HepG2 (cell line): Measurements from ENCODE around the gene ADAD2. TPM values are rescaled to one million over a fixed set of nuclear protein-coding genes. Genes with fewer than 3 reads are reported as not detected.

Source experiments
- EED ChIP-seq: sonication (generic); formaldehyde crosslinking; IDR thresholded peaks from 2 replicates; pipeline ENCODE4 v1.5.0; 2020; ENCODE audit warnings: mild to moderate bottlenecking, missing genetic modification reagents
- FOXC1 ChIP-seq: sonication (generic); formaldehyde crosslinking; IDR thresholded peaks from 2 replicates; pipeline ENCODE4 v1.8.0; 2022; ENCODE audit warnings: mild to moderate bottlenecking, missing genetic modification reagents, borderline replicate concordance
- GABPB1 ChIP-seq: IDR thresholded peaks from 2 replicates; pipeline ENCODE4 v1.6.1; 2016; ENCODE audit warnings: mild to moderate bottlenecking, missing genetic modification reagents, moderate library complexity, missing compliant biosample characterization
- IKZF1 ChIP-seq: fragments of 450-650 bp; IDR thresholded peaks from 2 replicates; pipeline ENCODE4 v1.7.1; 2016
- IKZF5 ChIP-seq: IDR thresholded peaks from 2 replicates; pipeline ENCODE4 v1.6.1; 2018; ENCODE audit warnings: missing genetic modification reagents, mild to moderate bottlenecking, missing compliant biosample characterization
- MED13 ChIP-seq: sonication (generic); formaldehyde crosslinking; IDR thresholded peaks from 2 replicates; pipeline ENCODE4 v1.5.0; 2020; ENCODE audit warnings: missing genetic modification reagents
- MEIS1 ChIP-seq: sonication (generic); formaldehyde crosslinking; IDR thresholded peaks from 2 replicates; pipeline ENCODE4 v1.9.0; 2021; ENCODE audit warnings: mild to moderate bottlenecking, missing genetic modification reagents, moderate library complexity, borderline replicate concordance
- NRL ChIP-seq: sonication (generic); formaldehyde crosslinking; IDR thresholded peaks from 2 replicates; pipeline ENCODE4 v1.5.0; 2020; ENCODE audit warnings: missing genetic modification reagents, mild to moderate bottlenecking, moderate library complexity, borderline replicate concordance
- PHF5A ChIP-seq: IDR thresholded peaks from one replicate; pipeline ENCODE4 v1.6.1; 2018; ENCODE audit warnings: low read depth, missing genetic modification reagents; ENCODE audit not compliant: unreplicated experiment
- SNAI1 ChIP-seq: sonication (generic); formaldehyde crosslinking; IDR thresholded peaks from 2 replicates; pipeline ENCODE4 v1.5.0; 2020; ENCODE audit warnings: mild to moderate bottlenecking, missing genetic modification reagents, borderline replicate concordance
- SOX13 ChIP-seq, 3 experiments: fragments of 450-650 bp in 1 of 3; sonication (generic) in 1 of 3; formaldehyde crosslinking in 1 of 3; IDR thresholded peaks in 2 of 3; conservative IDR thresholded peaks in 1 of 3; 2 replicates each; pipeline versions ENCODE4 v1.5.0 to v1.6.1; 2016 to 2020; ENCODE audit warnings: antibody characterized with exemption in 1 of 3, mild to moderate bottlenecking in 1 of 3, missing compliant biosample characterization in 1 of 3, missing genetic modification reagents in 1 of 3, moderate library complexity in 1 of 3
- TAF1 ChIP-seq: sonication (generic); formaldehyde crosslinking; IDR thresholded peaks from 2 replicates; pipeline ENCODE4 v1.4.0; 2020; ENCODE audit warnings: missing genetic modification reagents
- TIGD3 ChIP-seq: sonication (generic); formaldehyde crosslinking; IDR thresholded peaks from 2 replicates; pipeline ENCODE4 v1.5.1; 2020; ENCODE audit warnings: mild to moderate bottlenecking, missing genetic modification reagents, borderline replicate concordance
- ZBTB34 ChIP-seq: sonication (generic); formaldehyde crosslinking; IDR thresholded peaks from 2 replicates; pipeline ENCODE4 v1.8.0; 2022; ENCODE audit warnings: mild to moderate bottlenecking, missing genetic modification reagents
- ZNF264 ChIP-seq: sonication (generic); formaldehyde crosslinking; IDR thresholded peaks from 2 replicates; pipeline ENCODE4 v1.4.0; 2020; ENCODE audit warnings: missing genetic modification reagents
- ZNF275 ChIP-seq: sonication (generic); formaldehyde crosslinking; IDR thresholded peaks from 2 replicates; pipeline ENCODE4 v1.8.0; 2022; ENCODE audit warnings: missing genetic modification reagents, mild to moderate bottlenecking, inconsistent platforms, borderline replicate concordance
- ZNF33A ChIP-seq: sonication (generic); formaldehyde crosslinking; IDR thresholded peaks from 2 replicates; pipeline ENCODE4 v1.5.1; 2020; ENCODE audit warnings: missing genetic modification reagents, mild to moderate bottlenecking, moderate library complexity, borderline replicate concordance
- ZNF557 ChIP-seq: sonication (generic); formaldehyde crosslinking; IDR thresholded peaks from 2 replicates; pipeline ENCODE4 v1.4.0; 2020; ENCODE audit warnings: missing genetic modification reagents
- ZNF572 ChIP-seq: sonication (generic); formaldehyde crosslinking; IDR thresholded peaks from 2 replicates; pipeline ENCODE4 v1.5.1; 2020; ENCODE audit warnings: mild to moderate bottlenecking, missing genetic modification reagents
- ZNF724P ChIP-seq: sonication (generic); formaldehyde crosslinking; IDR thresholded peaks from 2 replicates; pipeline ENCODE4 v1.8.0; 2022; ENCODE audit warnings: missing genetic modification reagents, borderline replicate concordance
- ZNF772 ChIP-seq: sonication (generic); formaldehyde crosslinking; IDR thresholded peaks from 2 replicates; pipeline ENCODE4 v1.5.0; 2020; ENCODE audit warnings: mild to moderate bottlenecking, missing genetic modification reagents
- ZNF883 ChIP-seq: sonication (generic); formaldehyde crosslinking; IDR thresholded peaks from 2 replicates; pipeline ENCODE4 v1.5.1; 2020; ENCODE audit warnings: mild to moderate bottlenecking, missing genetic modification reagents; ENCODE audit errors: not compliant biosample characterization
- polyA plus RNA-seq, 8 experiments: library from polyadenylated mRNA; depleted of rRNA in 3 of 8; stranded (reverse) in 7 of 8; unstranded in 1 of 8; fragments of >200 nt; fragmentation: Illumina TruSeq in 4 of 8; extraction: Trizol in 4 of 8; gene quantifications; 2 replicates each; pipeline versions ENCODE4 v1.2.1 to v1.2.3, GENCODE V29; 2011 to 2016; ENCODE audit warnings: low read depth in 4 of 8, missing spikeins in 1 of 8, mixed read lengths in 1 of 8; ENCODE audit not compliant: insufficient read depth in 1 of 8
- total RNA-seq, 5 experiments: library from RNA; depleted of rRNA; stranded (reverse); fragments of >200 nt; fragmentation: Illumina TruSeq; extraction: Trizol; gene quantifications; 2 replicates each; pipeline ENCODE4 v1.2.3, GENCODE V29; 2016; ENCODE audit warnings: low read depth in 1 of 5

The ADAD2 gene
- total and polyA plus RNA-seq, 2 of the 13 experiments (the other 11 are each of a cell fraction or from before 2014, with no cell fraction given) = not detected

GRCh38 chr16:84186685-84187437 is 4.1 kb upstream of the ADAD2 start, which contains the start of gene TAF1C (continued):
- TF ChIP-seq GABPB1 (CRISPR knock-in tag) (peak; percentile 100), ZNF557 (CRISPR knock-in tag) (no peak), ZNF883 (peak; percentile 65), FOXC1 (CRISPR knock-in tag) (peak; percentile 71), PHF5A (CRISPR knock-in tag) (peak; percentile 88), ZNF33A (no peak), ZNF724P (0 out of 2 replicates have a peak, but pooled peaks have one; percentile 69), TIGD3 (CRISPR knock-in tag) (no peak), IKZF1 (no peak), IKZF5 (CRISPR knock-in tag) (peak; percentile 86), ZNF572 (CRISPR knock-in tag) (peak; percentile 41; the same call in 1 of the 2 replicates), EED (CRISPR knock-in tag) (0 out of 2 replicates have a peak, but pooled peaks have one; percentile 25), SNAI1 (0 out of 2 replicates have a peak, but pooled peaks have one; percentile 45), ZNF264 (CRISPR knock-in tag) (peak; percentile 38; the same call in 1 of the 2 replicates), ZNF275 (CRISPR knock-in tag) (peak; percentile 75), MED13 (0 out of 2 replicates have a peak, but pooled peaks have one; percentile 86), NRL (CRISPR knock-in tag) (peak; percentile 85), TAF1 (CRISPR knock-in tag) (peak; percentile 85), MEIS1 (CRISPR knock-in tag) (no peak), ZNF772 (CRISPR knock-in tag) (no peak), SOX13 (IDR thresholded peaks at IDR 0.05) (no peak), SOX13 (CRISPR knock-in tag; conservative IDR thresholded peaks at IDR 0.05 in 1 of 2, IDR thresholded peaks at IDR 0.05 in 1 of 2) (0 out of 4 replicates have a peak, but pooled peaks of 1 of the 2 experiments have one; percentile 19), ZBTB34 (CRISPR knock-in tag) (no peak)
